ENCODE results near the gene SUN1.

DNA sequence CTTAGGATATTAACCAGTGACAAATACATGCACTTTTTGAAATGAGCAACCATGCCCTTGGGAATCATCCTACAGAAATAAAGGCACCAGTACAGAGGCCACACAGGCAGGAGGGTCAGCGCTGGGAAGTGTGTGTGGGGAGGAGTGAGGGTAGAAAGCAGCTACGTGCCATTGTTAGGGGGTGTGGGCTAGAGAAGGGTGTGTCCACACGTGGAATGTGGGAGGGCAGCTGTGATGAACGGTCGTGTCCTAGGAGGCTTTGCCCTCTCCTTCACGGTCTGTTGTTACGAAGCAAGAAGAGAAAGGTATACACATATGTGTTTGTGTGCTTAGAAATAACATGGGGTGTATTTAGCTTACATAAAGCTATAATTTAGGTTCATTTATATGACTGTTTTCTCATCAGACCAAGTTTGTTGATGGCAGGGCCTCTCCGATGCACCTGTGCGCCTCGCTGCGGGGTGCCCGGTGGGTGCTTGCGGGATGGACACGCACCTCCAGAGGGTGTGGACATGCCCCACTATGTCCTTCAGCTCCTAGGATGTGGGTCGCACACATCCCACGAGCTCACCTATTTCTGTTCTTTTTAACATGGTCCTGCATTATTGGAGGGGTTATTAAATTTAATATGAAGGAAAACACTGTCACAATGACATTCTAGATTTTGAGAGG is 27.2 kb downstream of the SUN1 start:
- TF ChIP-seq EHMT2 (IDR thresholded peaks at IDR 0.05) (no peak), SREBF2 (CRISPR knock-in tag; IDR thresholded peaks at IDR 0.05) (no peak), ZC3H4 (CRISPR knock-in tag; IDR thresholded peaks at IDR 0.05; ENCODE audit: borderline replicate concordance) (no peak), ZBTB7A (IDR thresholded peaks at IDR 0.05; ENCODE audit: borderline replicate concordance, control insufficient read depth, low read depth, low read length) (no peak), ZNF140 (CRISPR knock-in tag; IDR thresholded peaks at IDR 0.05) (no peak), ZNF75A (CRISPR knock-in tag; IDR thresholded peaks at IDR 0.05) (no peak), PCBP1 (IDR thresholded peaks at IDR 0.05; ENCODE audit: low read depth, low read length, poor library complexity, severe bottlenecking) (no peak), MAFK (IDR thresholded peaks at IDR 0.05; ENCODE audit: low read length) (no peak)
